ENCODE data around the gene LYL1. TPM values are rescaled to one million over a fixed set of nuclear protein-coding genes. Genes with fewer than 3 reads are reported as not detected.

LYL1 gene
- total RNA-seq, 1 experiment from 2014 or later: 0.23 TPM

DNA sequence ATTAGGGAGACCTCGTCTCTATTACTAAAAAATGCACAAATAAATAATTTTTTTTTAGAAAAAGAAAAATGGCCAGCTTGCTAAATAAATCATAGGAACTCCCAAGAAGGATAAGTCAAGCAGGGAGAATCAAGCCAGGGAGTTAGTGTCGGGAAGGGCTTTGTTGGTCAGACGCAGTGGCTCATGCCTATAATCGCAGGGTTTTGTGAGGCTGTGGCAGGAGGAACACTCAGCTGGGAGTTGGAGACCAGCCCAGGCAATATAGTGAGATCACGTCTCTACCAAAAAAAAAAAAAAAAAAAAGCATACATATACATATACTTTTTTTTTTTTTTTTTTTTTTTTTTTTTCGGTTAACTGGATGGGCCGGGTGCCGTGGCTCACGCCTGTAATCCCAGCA lies 24.4 kb upstream of the LYL1 start:
- Histone ChIP-seq H3K4me3 (ENCODE audit: low read depth in 2 of 2, low read length in 2 of 2) (no peak overlapping the region), H3K27me3 (ENCODE audit: control insufficient read depth, insufficient read depth, low read length) (no peaks in the 10 kb centered on the region), H3K36me3 (ENCODE audit: control insufficient read depth, insufficient read depth, low read length) (no peaks in the 10 kb centered on the region), H3K27ac (ENCODE audit: low read length) (no peak overlapping the region), H3K4me1 (ENCODE audit: control insufficient read depth, insufficient read depth, low read length) (no peaks in the 10 kb centered on the region), H3K9me3 (ENCODE audit: control insufficient read depth, insufficient read depth, low read depth, low read length) (no peaks in the 10 kb centered on the region)
- ATAC-seq (no peak), DNase-seq (ENCODE audit: low read depth, low spot score) (no peak)
- intact Hi-C loops (cut with micrococcal nuclease; ENCODE audit: unreplicated experiment): no loop called here
- no TSS peak for BruUV-seq (replicated peaks)
- ChIA-PET CTCF (no interaction called here), POLR2A (interaction anchor here (0.6 kb wide), 1 partner anchor 113 kb away, joined by 5 read pairs; no protein-coding TSS in a partner anchor)
- TF ChIP-seq SIN3A (IDR thresholded peaks at IDR 0.05; ENCODE audit: borderline replicate concordance, insufficient read depth, low read depth, low read length) (no peak), POLR2AphosphoS5 (IDR thresholded peaks at IDR 0.05; ENCODE audit: low read depth, low read length) (no peak), TCF7L2 (IDR thresholded peaks at IDR 0.05; ENCODE audit: low read depth, low read length) (no peak)
- TF ChIP-seq, protein P1, sequence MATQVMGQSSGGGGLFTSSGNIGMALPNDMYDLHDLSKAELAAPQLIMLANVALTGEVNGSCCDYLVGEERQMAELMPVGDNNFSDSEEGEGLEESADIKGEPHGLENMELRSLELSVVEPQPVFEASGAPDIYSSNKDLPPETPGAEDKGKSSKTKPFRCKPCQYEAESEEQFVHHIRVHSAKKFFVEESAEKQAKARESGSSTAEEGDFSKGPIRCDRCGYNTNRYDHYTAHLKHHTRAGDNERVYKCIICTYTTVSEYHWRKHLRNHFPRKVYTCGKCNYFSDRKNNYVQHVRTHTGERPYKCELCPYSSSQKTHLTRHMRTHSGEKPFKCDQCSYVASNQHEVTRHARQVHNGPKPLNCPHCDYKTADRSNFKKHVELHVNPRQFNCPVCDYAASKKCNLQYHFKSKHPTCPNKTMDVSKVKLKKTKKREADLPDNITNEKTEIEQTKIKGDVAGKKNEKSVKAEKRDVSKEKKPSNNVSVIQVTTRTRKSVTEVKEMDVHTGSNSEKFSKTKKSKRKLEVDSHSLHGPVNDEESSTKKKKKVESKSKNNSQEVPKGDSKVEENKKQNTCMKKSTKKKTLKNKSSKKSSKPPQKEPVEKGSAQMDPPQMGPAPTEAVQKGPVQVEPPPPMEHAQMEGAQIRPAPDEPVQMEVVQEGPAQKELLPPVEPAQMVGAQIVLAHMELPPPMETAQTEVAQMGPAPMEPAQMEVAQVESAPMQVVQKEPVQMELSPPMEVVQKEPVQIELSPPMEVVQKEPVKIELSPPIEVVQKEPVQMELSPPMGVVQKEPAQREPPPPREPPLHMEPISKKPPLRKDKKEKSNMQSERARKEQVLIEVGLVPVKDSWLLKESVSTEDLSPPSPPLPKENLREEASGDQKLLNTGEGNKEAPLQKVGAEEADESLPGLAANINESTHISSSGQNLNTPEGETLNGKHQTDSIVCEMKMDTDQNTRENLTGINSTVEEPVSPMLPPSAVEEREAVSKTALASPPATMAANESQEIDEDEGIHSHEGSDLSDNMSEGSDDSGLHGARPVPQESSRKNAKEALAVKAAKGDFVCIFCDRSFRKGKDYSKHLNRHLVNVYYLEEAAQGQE (IDR thresholded peaks at IDR 0.05; ENCODE audit: insufficient read depth in 1 of 2, low read depth in 2 of 2, low read length in 1 of 2): no peak
- TF ChIP-seq, protein P2, sequence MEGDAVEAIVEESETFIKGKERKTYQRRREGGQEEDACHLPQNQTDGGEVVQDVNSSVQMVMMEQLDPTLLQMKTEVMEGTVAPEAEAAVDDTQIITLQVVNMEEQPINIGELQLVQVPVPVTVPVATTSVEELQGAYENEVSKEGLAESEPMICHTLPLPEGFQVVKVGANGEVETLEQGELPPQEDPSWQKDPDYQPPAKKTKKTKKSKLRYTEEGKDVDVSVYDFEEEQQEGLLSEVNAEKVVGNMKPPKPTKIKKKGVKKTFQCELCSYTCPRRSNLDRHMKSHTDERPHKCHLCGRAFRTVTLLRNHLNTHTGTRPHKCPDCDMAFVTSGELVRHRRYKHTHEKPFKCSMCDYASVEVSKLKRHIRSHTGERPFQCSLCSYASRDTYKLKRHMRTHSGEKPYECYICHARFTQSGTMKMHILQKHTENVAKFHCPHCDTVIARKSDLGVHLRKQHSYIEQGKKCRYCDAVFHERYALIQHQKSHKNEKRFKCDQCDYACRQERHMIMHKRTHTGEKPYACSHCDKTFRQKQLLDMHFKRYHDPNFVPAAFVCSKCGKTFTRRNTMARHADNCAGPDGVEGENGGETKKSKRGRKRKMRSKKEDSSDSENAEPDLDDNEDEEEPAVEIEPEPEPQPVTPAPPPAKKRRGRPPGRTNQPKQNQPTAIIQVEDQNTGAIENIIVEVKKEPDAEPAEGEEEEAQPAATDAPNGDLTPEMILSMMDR (IDR thresholded peaks at IDR 0.05): no peak
- in situ Hi-C loops (cut with HindIII; ENCODE audit: low pct_unique_long_range_greater_than_20kb, low sequenced_read_pairs): no loop called here

DNA sequence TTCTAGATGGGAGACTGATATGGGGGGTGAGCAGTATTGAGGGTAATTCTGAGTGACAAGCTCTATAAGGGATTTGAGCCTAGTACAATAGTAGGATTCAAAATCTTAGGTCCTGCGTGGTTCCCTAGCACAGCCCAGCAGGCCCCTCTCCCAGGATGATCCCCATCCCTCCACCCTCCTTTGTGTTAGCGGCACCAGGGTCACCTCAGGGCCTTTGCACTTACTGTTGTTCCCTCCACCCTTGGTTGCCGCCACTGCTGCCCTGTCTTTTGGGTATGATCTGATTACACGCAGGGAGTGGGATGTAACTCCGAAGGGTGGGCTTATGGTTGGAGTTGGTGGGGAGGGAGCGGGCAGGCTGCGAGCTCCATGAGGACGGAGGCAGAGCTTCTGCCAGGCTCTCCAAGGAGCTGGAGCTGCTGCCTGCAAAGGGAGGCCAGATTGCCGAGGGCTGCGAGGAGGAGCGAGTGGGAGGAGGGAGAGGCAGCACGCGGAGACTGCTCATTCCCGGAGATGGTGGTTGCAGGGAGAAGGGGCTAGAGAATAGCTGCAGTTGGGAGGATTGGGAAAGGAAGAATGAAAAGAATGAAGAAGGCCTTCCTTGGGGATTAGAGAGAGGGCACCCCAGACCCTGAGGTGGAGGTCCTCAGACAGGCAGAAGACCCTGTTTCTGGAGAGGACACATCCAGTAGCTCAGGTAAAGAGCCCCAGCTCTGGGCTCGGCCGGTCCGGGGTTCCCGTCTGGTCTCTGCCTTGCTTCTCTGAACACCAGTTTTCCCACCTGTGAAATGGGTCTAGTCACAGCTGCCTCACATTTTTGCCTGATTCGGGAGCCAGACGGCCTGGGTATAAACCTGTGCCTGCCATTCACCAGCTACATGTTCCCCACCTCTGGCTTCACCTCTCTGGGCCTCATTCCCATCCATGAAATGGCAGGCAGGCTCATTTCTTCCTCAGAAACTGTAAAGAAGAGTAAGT lies 20.6 kb upstream of the LYL1 start:
- H3K27ac ChIP-seq (ENCODE audit: low read length): no peak overlapping the region
- ChIA-PET CTCF (no interaction called here), POLR2A (no interaction called here)
- DNase-seq (ENCODE audit: low read depth, low spot score) (no peak), ATAC-seq (no peak)
- BruUV-seq (replicated peaks): no TSS peak
- H3K4me3 ChIP-seq (ENCODE audit: low read depth in 2 of 2, low read length in 2 of 2): no peak overlapping the region
- no peaks in the 10 kb centered on the region; the same call in none of the 2 replicates for H3K36me3 ChIP-seq (ENCODE audit: control insufficient read depth, insufficient read depth, low read length)
- peaks cover 18% of the 10 kb centered on the region for H3K4me1 ChIP-seq (ENCODE audit: control insufficient read depth, insufficient read depth, low read length)
- no peak for TF ChIP-seq POLR2AphosphoS5 (IDR thresholded peaks at IDR 0.05; ENCODE audit: low read depth, low read length)
- TF ChIP-seq, protein P1 (IDR thresholded peaks at IDR 0.05; ENCODE audit: insufficient read depth in 1 of 2, low read depth in 2 of 2, low read length in 1 of 2): no peak
- TF ChIP-seq, protein P2 (IDR thresholded peaks at IDR 0.05): no peak
- TF ChIP-seq SIN3A (IDR thresholded peaks at IDR 0.05; ENCODE audit: borderline replicate concordance, insufficient read depth, low read depth, low read length): no peak
- no peak for TF ChIP-seq TCF7L2 (IDR thresholded peaks at IDR 0.05; ENCODE audit: low read depth, low read length)
- H3K27me3 ChIP-seq (ENCODE audit: control insufficient read depth, insufficient read depth, low read length): no peaks in the 10 kb centered on the region
- intact Hi-C loops (cut with micrococcal nuclease; ENCODE audit: unreplicated experiment) (no loop called here), in situ Hi-C loops (cut with HindIII; ENCODE audit: low pct_unique_long_range_greater_than_20kb, low sequenced_read_pairs) (no loop called here)
- H3K9me3 ChIP-seq (ENCODE audit: control insufficient read depth, insufficient read depth, low read depth, low read length): no peaks in the 10 kb centered on the region
